B cell (primary cell): ENCODE results near the gene EML1. TPM values are rescaled to one million over a fixed set of nuclear protein-coding genes. Genes with fewer than 3 reads are reported as not detected.

Experiments used
- ATAC-seq: fragments of 200-7000 bp; cut with Tn5 transposase; one replicate; pipeline ENCODE4 v1.10.0; 2021; ENCODE audit warnings: low read depth, mild to moderate bottlenecking, moderate number of reproducible peaks, moderate library complexity
- CTCF ChIA-PET: fragments of 350-600 bp; sonication (Branson Sonifier 250); formaldehyde crosslinking; loops from one replicate; lab custom pipeline; 2021; ENCODE audit warnings: antibody characterized with exemption, inconsistent platforms; lab: Charles Lee
- POLR2A ChIA-PET: fragments of 350-600 bp; sonication (Branson Sonifier 250); formaldehyde crosslinking; loops from one replicate; lab custom pipeline; 2021; ENCODE audit warnings: antibody characterized with exemption; lab: Charles Lee
- DNase-seq: peaks from one replicate; pipeline ENCODE4 v3.0.0; 2013
- H2AFZ ChIP-seq: 2 replicates; pipeline ENCODE4 v1.6.1; 2012; ENCODE audit warnings: mild to moderate bottlenecking, low read depth, low read length; ENCODE audit not compliant: insufficient read depth, poor library complexity, severe bottlenecking
- H3K27ac ChIP-seq, 2 donors: 1 replicate in 1 of 2; 2 replicates in 1 of 2; pipeline ENCODE4 v1.5.1; 2012 to 2013; ENCODE audit warnings: low read length in 2 of 2, mild to moderate bottlenecking in 2 of 2, moderate library complexity in 1 of 2
- H3K27me3 ChIP-seq, 4 experiments: fragments of 200-600 bp in 1 of 4; sonication (generic) in 1 of 4; replicated peaks in 1 of 4; 1 replicate in 2 of 4; 2 replicates in 2 of 4; pipeline versions ENCODE4 v1.6.1 to v1.7.0; 2013 to 2016; ENCODE audit warnings: low read length in 3 of 4, mild to moderate bottlenecking in 2 of 4, mixed read lengths in 1 of 4, moderate library complexity in 1 of 4; ENCODE audit not compliant: insufficient read depth in 4 of 4, control insufficient read depth in 3 of 4; ENCODE audit errors: control extremely low read depth in 1 of 4
- H3K36me3 ChIP-seq, 2 experiments: replicated peaks in 1 of 2; 1 replicate in 1 of 2; 2 replicates in 1 of 2; pipeline versions ENCODE4 v1.6.1 to v1.7.1; 2013; ENCODE audit warnings: low read length in 1 of 2; ENCODE audit not compliant: insufficient read depth in 2 of 2, control insufficient read depth in 1 of 2; ENCODE audit errors: control extremely low read depth in 1 of 2, extremely low read depth in 1 of 2
- H3K4me1 ChIP-seq, 2 donors: fragments of 200-600 bp in 1 of 2; sonication (generic) in 1 of 2; 1 replicate in 1 of 2; 2 replicates in 1 of 2; pipeline versions ENCODE4 v1.5.1 to v1.6.1; 2013 to 2017; ENCODE audit warnings: low read length in 2 of 2; ENCODE audit not compliant: control insufficient read depth in 2 of 2, insufficient read depth in 2 of 2
- H3K4me2 ChIP-seq: replicated peaks from 2 replicates; pipeline ENCODE3; 2012; ENCODE audit warnings: mild to moderate bottlenecking, low read depth, low read length; ENCODE audit not compliant: poor library complexity, severe bottlenecking
- H3K4me3 ChIP-seq, 5 experiments: fragments of 200-600 bp in 1 of 5; sonication (generic) in 1 of 5; 1 replicate in 3 of 5; 2 replicates in 2 of 5; pipeline versions ENCODE4 v1.5.1 to v1.7.0; 2011 to 2016; ENCODE audit warnings: low read length in 4 of 5, mild to moderate bottlenecking in 4 of 5, low read depth in 2 of 5, control low read depth in 1 of 5, moderate library complexity in 1 of 5; ENCODE audit not compliant: insufficient read depth in 1 of 5; ENCODE audit errors: control extremely low read depth in 1 of 5, extremely low read depth in 1 of 5
- H3K79me2 ChIP-seq: fragments of 200-600 bp; sonication (generic); one replicate; pipeline ENCODE4 v1.6.0; 2016; ENCODE audit warnings: low read length; ENCODE audit not compliant: control insufficient read depth, insufficient read depth
- H3K9ac ChIP-seq: fragments of 200-600 bp; sonication (generic); 2 replicates; pipeline ENCODE4 v1.6.1; 2017; ENCODE audit warnings: mild to moderate bottlenecking, low read length, moderate library complexity
- H3K9me3 ChIP-seq, 3 donors: one replicate each; pipeline versions ENCODE4 v1.6.1 to v1.7.1; 2013; ENCODE audit warnings: low read length in 2 of 3; ENCODE audit not compliant: control insufficient read depth in 2 of 3, insufficient read depth in 1 of 3; ENCODE audit errors: control extremely low read depth in 1 of 3
- H4K20me1 ChIP-seq: 2 replicates; pipeline ENCODE4 v1.6.0; 2012; ENCODE audit warnings: mild to moderate bottlenecking, low read length; ENCODE audit not compliant: insufficient read depth, control insufficient read depth, poor library complexity, severe bottlenecking
- H3K27ac Mint-ChIP-seq: one replicate; pipeline ENCODE4 v1.8.0; 2021; ENCODE audit warnings: mixed read lengths
- H3K27me3 Mint-ChIP-seq: one replicate; pipeline ENCODE4 v1.8.0; 2021; ENCODE audit warnings: mixed read lengths
- H3K4me1 Mint-ChIP-seq: one replicate; pipeline ENCODE4 v1.8.0; 2021; ENCODE audit warnings: mixed read lengths
- H3K4me3 Mint-ChIP-seq: one replicate; pipeline ENCODE4 v1.8.0; 2021; ENCODE audit warnings: mixed read lengths
- H3K9me3 Mint-ChIP-seq: one replicate; pipeline ENCODE4 v1.8.0; 2022; ENCODE audit warnings: mixed read lengths; ENCODE audit not compliant: insufficient read depth
- EZH2 ChIP-seq: IDR thresholded peaks from 2 replicates; pipeline ENCODE4 v1.6.1; 2012; ENCODE audit warnings: borderline replicate concordance, low read depth, mild to moderate bottlenecking, moderate library complexity, low read length; ENCODE audit not compliant: insufficient read depth, poor library complexity, severe bottlenecking
- WGBS: methylation state at CpG from one replicate; pipeline ENCODE4 v1.1.5; 2013; ENCODE audit warnings: missing lambda C conversion rate; ENCODE audit not compliant: insufficient coverage; 5-methylcytosine and 5-hydroxymethylcytosine counted together
- intact Hi-C: fragments of 100-400 bp; cut with micrococcal nuclease; formaldehyde crosslinking; loops from one replicate; pipeline ENCODE4 v1.10.0; 2022
- polyA plus RNA-seq: library from polyadenylated mRNA; depleted of rRNA; stranded (reverse); fragments of >200 nt; gene quantifications from 2 replicates; pipeline ENCODE4 v1.2.3, GENCODE V29; 2012
- total RNA-seq, 2 donors: library from RNA; stranded (reverse); fragments of 120-200 nt in 1 of 2; gene quantifications; 1 replicate in 1 of 2; 2 replicates in 1 of 2; pipeline versions ENCODE4 v1.2.3 to v1.2.4, GENCODE V29; 2013 to 2022
- TF ChIP-seq, protein P1 (sequence below): fragments of 200-600 bp; IDR thresholded peaks from one replicate; pipeline ENCODE4 v1.8.0; 2022; ENCODE audit warnings: antibody characterized with exemption, mild to moderate bottlenecking

EML1 gene
- total and polyA plus RNA-seq, 2 donors (not counting 1 experiment from before 2014, with no cell fraction given): not detected

DNA sequence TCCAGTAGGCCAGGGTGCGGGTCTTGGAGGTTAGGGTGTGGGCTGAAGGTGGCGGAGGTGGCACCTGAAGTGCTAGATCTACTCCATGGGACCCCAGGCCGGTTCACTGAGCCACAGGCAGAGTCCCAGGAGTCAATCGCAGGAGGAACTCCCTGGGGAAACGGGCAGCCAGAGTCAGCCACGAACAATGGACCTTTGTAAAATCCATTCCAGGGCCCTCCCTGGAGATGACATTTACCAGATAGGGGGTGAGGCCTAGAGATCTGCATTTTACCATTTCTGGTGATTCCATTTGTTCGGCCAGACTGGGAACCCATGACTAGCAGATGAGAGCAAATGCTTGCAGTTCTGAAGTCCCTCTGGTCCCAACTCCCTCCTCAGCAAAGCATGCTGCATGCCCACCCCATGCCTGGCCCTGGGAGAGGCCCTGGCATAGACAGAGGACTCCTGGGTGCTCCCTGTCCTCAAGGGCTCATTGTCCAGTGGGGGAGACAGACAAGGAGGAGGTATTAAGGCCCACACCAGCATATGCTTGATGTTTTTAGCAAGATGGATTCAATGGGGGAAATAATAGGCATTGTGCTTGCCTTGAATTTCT, 115.5 kb downstream of the EML1 start:
- intact Hi-C loops: no loop called here
- Histone ChIP-seq H3K4me1 (no peaks in the 10 kb centered on the region), H3K4me2 (no peak overlapping the region), H3K79me2 (no peaks in the 10 kb centered on the region), H4K20me1 (no peaks in the 10 kb centered on the region), H3K27me3 (peaks cover 0 to 3% (median 0%) of the 10 kb centered on the region in 4 experiments), H3K9ac (no peak overlapping the region), H3K4me3 (no peak overlapping the region), H3K9me3 (peaks cover 0 to 6% (median 0%) of the 10 kb centered on the region in 3 donors), H3K36me3 (no peaks in the 10 kb centered on the region), H2AFZ (no peak overlapping the region), H3K27ac (no peak overlapping the region)
- 83% methylated on average over 7 of the region's 7 CpGs for WGBS
- Mint-ChIP-seq H3K9me3 (no peaks in the 10 kb centered on the region), H3K27me3 (peaks cover 22% of the 10 kb centered on the region), H3K4me1 (no peaks in the 10 kb centered on the region), H3K27ac (no peak overlapping the region), H3K4me3 (no peak overlapping the region)
- ATAC-seq: no peak
- CTCF ChIA-PET: no interaction called here
- DNase-seq: no peak
- POLR2A ChIA-PET: no interaction called here
- TF ChIP-seq EZH2: no peak
- TF ChIP-seq, protein P1, sequence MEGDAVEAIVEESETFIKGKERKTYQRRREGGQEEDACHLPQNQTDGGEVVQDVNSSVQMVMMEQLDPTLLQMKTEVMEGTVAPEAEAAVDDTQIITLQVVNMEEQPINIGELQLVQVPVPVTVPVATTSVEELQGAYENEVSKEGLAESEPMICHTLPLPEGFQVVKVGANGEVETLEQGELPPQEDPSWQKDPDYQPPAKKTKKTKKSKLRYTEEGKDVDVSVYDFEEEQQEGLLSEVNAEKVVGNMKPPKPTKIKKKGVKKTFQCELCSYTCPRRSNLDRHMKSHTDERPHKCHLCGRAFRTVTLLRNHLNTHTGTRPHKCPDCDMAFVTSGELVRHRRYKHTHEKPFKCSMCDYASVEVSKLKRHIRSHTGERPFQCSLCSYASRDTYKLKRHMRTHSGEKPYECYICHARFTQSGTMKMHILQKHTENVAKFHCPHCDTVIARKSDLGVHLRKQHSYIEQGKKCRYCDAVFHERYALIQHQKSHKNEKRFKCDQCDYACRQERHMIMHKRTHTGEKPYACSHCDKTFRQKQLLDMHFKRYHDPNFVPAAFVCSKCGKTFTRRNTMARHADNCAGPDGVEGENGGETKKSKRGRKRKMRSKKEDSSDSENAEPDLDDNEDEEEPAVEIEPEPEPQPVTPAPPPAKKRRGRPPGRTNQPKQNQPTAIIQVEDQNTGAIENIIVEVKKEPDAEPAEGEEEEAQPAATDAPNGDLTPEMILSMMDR: no peak

DNA sequence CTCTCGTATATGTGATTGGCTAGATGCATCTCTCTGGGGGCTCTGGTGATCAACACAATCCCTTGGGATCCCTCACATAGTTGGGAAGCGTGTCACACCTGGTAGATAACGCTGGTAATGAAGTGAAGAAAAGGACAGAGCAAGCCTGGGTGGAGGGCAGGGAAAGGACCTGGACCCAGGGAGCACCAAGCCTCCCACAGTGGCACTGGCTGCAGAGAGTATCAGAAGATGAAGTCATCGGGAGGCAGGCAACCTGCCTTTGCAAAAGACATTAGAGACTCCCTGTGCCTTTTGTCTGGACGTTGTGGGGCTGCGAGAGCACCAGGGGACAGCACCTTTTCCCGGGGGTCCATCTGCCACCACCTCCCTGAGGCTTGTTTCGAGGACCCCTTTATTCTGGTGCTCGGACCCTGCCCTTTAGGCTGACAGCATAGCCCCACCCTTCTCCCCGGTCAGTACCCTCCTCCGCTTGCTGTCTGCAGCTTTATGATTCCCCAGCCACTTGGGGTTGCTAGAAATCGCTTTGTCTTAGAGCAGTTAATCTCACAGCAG, 116.4 kb downstream of the EML1 start:
- ATAC-seq: no peak
- Histone ChIP-seq H3K27me3 (peaks cover 0 to 3% (median 0%) of the 10 kb centered on the region in 4 experiments), H3K27ac (no peak overlapping the region), H3K9me3 (peaks cover 0 to 4% (median 0%) of the 10 kb centered on the region in 3 donors), H3K4me1 (no peaks in the 10 kb centered on the region), H3K79me2 (no peaks in the 10 kb centered on the region), H3K4me3 (no peak overlapping the region), H2AFZ (no peak overlapping the region), H3K4me2 (no peak overlapping the region), H3K36me3 (no peaks in the 10 kb centered on the region), H3K9ac (no peak overlapping the region), H4K20me1 (no peaks in the 10 kb centered on the region)
- no peak overlapping the region for H3K4me3 Mint-ChIP-seq
- WGBS: 87% methylated on average over 11 of the region's 12 CpGs
- peaks cover 21% of the 10 kb centered on the region for H3K27me3 Mint-ChIP-seq
- no peaks in the 10 kb centered on the region for H3K4me1 Mint-ChIP-seq
- no peak overlapping the region for H3K27ac Mint-ChIP-seq
- DNase-seq: no peak
- TF ChIP-seq, protein P1: no peak
- TF ChIP-seq EZH2: no peak
- no peaks in the 10 kb centered on the region for H3K9me3 Mint-ChIP-seq
- POLR2A ChIA-PET: no interaction called here
- CTCF ChIA-PET: interaction anchor here (1.3 kb wide), 1 partner anchor 10 kb away, joined by 4 read pairs; no protein-coding TSS in a partner anchor
- intact Hi-C loops: no loop called here
